ENCODE data around the gene DNAAF5.

Gene DNAAF5

GRCh38 chr7:770741-771166, 44.3 kb downstream of the DNAAF5 start:
- no peak for DNase-seq

- no peak for DNase-seq
Observed at GRCh38 chr7:771234-772004, 44.9 kb downstream of the DNAAF5 start.

GRCh38 chr7:772005-772294, 45.5 kb downstream of the DNAAF5 start:
- no peak for DNase-seq

GRCh38 chr7:772392-772791, 45.9 kb downstream of the DNAAF5 start:
- DNase-seq: no peak

- DNase-seq: no peak
Observed at GRCh38 chr7:772861-773621, 46.5 kb downstream of the DNAAF5 start.

- no peak for DNase-seq
Observed at GRCh38 chr7:773622-773915, 47.1 kb downstream of the DNAAF5 start.

- no peak for DNase-seq
Observed at GRCh38 chr7:774161-775109, 47.9 kb downstream of the DNAAF5 start.

GRCh38 chr7:776381-776780, 49.9 kb downstream of the DNAAF5 start:
- no peak for DNase-seq

GRCh38 chr7:776992-777727, 50.7 kb downstream of the DNAAF5 start:
- DNase-seq: no peak

- DNase-seq: no peak
Observed at GRCh38 chr7:777728-778078, 51.2 kb downstream of the DNAAF5 start.

- no peak for DNase-seq
Observed at GRCh38 chr7:778271-778967, 51.9 kb downstream of the DNAAF5 start.

GRCh38 chr7:778968-779451, 52.5 kb downstream of the DNAAF5 start:
- DNase-seq: no peak

GRCh38 chr7:779480-779879, 53.0 kb downstream of the DNAAF5 start:
- DNase-seq: no peak

GRCh38 chr7:780081-780480, 53.6 kb downstream of the DNAAF5 start:
- DNase-seq: no peak

GRCh38 chr7:780516-780915, 54.0 kb downstream of the DNAAF5 start:
- DNase-seq: no peak

- no peak for DNase-seq
Observed at GRCh38 chr7:781186-781849, 54.8 kb downstream of the DNAAF5 start.

- no peak for DNase-seq
Observed at GRCh38 chr7:781936-782529, 55.5 kb downstream of the DNAAF5 start.

GRCh38 chr7:782718-783449, 56.4 kb downstream of the DNAAF5 start:
- DNase-seq: no peak

GRCh38 chr7:783556-784490, 57.3 kb downstream of the DNAAF5 start:
- no peak for DNase-seq

All from RPMI8226 (cell line).